HG03354 (cell line): ENCODE data around the gene CLIP2.
"Not testable (repeated sequence)": the region's sequence is repeated elsewhere in the genome, so short reads cannot be mapped to it uniquely, and the experiment has no call there.

Experiments
- ATAC-seq: cut with Tn5 transposase; IDR thresholded peaks from one replicate; pipeline ENCODE4 v1.9.1; 2021; ENCODE audit warnings: mild to moderate bottlenecking; ENCODE audit not compliant: unreplicated experiment, poor library complexity, severe bottlenecking

Gene CLIP2

GRCh38 chr7:74414595-74415333, 125.6 kb downstream of the CLIP2 start:
- not testable (repeated sequence) for ATAC-seq

DNA sequence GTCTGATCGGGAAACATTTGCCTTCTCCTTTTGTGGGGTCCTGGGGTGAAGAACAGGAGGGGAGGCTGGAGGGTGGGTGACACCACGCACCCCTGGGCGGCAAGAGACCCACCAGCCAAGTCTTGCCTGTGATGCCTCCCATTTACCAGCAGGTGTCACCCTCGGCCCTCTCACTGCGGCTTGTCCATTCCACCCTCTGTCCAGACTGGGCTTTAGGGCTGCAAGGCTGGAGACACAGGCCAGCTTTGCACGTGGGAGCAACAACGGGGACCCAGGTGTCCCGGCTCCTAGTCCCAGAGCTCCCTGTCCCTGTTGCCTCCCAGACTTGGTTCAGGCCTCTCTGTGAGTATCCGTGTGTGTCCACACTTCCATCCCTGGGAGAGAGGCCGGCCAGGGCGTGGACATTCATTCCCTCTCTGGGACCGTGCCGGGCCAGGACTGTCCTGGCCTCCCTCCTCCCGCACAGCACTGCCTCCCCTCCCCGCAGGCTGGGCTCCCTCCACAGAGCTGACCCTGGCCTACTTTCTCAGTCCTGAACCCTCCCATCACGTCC, 128.3 kb downstream of the CLIP2 start:
- no peak for ATAC-seq

GRCh38 chr7:74418076-74418475, 128.9 kb downstream of the CLIP2 start:
- no peak for ATAC-seq

DNA sequence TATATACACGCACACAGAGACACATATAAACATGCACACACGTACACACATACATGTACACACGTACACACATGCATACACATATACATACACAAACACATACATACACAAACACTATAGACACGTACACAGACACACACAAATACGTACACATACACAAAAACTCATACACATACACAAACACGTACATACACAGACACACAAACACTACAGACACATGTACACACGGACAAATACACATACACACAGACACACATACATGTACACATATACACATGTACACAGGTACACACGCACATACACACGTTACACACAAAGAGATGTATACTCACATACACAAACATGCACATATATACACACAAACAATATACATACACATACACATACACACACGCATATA, 129.3 kb downstream of the CLIP2 start:
- no peak for ATAC-seq

- not testable (repeated sequence) for ATAC-seq
Measured at GRCh38 chr7:74419232-74419631, 130.0 kb downstream of the CLIP2 start.

- ATAC-seq = no peak
Measured at GRCh38 chr7:74420006-74420405, 130.8 kb downstream of the CLIP2 start.

DNA sequence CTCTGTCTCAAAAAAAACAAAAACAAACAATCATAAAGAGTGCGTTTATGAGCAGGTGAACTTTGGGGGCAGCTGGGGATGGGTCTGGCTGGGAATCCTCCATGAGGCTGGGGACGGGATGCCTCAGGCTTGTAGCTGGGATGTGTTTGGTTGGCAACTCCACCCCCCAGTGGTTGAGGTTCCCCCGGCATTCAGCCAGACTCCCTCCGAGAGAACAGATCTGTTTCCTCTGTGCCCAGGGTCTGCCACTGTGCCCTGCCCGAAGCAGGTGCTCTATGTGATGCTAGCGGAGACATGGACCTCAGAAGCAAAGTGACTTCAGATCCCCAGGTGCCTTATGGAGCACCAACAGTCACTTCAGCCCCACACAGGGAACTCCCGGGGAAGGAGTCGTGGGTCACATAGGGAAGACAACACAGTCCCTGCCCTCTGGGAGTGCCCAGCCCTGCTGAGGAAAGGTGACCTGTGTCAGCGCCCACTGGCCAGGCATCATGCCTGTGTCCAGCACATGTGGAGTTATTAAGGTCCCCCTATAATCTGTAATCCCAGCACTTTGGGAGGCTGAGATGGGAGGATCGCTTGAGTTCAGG, 135.2 kb downstream of the CLIP2 start:
- ATAC-seq = no peak

GRCh38 chr7:74428023-74428422, 138.8 kb downstream of the CLIP2 start:
- no peak for ATAC-seq

DNA sequence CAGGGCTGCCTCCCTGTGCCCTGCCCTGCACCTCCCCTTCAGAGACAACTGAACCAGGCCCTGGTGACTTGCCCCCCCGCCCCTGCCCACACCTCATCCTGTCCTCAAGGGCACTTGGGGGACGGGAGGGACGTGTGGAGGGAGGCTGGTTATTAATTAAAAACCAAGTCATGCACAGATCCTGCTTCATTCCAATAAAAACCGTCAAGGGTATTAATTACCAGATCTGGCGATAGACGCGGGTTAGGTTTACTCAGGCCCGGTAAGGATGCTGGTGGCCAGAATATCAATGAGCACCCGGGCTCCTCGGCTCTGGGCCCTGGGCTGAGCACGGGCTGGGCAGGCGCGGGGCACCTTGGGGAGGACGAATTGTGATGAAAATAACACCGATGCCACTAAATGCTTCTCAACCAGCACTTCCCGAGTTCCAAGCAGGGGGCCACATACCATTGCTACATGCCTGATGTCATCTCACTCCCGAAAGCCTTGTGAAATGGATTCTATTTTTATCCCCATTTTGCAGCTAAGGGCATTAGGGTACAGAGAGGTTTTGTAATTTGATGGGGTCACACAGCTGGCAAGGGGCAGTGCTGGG, 140.0 kb downstream of the CLIP2 start:
- ATAC-seq = no peak

DNA sequence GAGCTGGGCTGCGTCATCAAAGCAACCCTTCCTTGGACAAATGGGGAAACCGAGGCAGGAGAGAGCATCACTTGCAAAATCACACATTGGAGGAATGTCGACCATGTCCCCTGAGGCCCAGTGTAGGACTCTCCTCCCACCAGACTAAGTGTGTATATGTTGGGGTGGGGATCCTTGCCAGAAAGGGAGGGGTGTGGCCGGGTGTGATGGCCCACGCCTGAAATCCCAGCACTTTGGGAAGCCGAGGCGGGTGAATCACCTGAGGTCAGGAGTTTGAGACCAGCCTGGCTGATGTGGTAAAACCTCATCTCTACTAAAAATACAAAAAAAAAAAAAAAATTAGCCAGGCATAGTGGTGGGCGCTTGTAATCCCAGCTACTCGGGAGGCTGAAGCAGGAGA, 141.2 kb downstream of the CLIP2 start:
- ATAC-seq = not testable (repeated sequence)

GRCh38 chr7:74430961-74431466, 141.8 kb downstream of the CLIP2 start:
- ATAC-seq = no peak

DNA sequence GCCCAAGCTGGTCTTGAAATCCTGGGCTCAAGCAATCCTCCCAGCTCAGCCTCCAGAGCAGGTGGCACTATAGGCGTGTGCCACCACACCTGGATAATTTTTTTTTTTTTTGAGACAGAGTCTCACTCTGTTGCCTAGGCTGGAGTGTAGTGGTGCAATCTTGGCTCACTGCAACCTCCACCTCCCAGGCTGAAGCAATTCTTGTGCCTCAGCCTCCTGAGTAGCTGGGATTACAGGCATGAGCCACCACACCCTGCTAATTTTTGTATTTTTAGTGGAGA, 148.0 kb downstream of the CLIP2 start:
- not testable (repeated sequence) for ATAC-seq

GRCh38 chr7:74438327-74438726, 149.1 kb downstream of the CLIP2 start:
- no peak for ATAC-seq

DNA sequence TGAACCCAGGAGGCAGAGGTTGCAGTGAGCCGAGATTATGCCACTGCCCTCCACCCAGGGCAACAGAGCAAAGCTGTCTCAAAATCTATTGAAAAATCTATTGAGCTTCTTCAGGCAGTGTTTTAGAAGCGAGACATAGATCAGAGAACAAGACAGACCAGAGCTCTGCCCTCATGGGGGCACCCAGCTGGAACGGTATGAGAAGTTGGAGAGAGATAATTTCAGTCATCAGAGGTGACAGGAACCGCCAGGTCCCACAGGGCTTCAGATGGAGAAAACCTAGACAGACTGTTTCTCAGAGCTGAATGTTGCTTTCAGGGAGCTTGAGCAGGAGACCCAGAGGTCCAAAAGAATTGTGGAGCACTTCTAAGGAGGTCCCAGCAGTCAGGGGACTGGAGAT, 150.3 kb downstream of the CLIP2 start:
- ATAC-seq = no peak

DNA sequence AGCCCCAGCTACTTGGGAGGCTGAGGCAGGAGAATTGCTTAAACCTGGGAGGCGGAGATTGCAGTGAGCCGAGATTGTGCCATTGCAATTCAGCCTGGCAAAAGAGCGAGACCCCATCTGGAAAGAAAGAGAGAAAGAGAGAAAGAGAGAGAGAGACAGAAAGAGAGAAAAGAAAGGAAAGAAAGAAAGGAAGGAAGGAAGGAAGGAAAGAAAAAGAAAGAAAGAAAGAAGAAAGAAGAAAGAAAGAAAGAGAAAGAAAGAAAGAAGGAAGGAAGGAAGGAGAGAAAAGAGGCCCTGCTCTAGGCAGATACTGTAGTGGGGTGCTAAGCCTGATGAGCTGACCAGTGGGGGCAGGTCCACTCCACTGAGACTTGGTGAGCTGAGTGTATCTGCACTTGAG, 150.9 kb downstream of the CLIP2 start:
- not testable (repeated sequence) for ATAC-seq

- ATAC-seq = no peak
Measured at GRCh38 chr7:74441801-74442200, 152.6 kb downstream of the CLIP2 start.

- ATAC-seq = no peak
Measured at GRCh38 chr7:74443543-74444247, 154.5 kb downstream of the CLIP2 start.

DNA sequence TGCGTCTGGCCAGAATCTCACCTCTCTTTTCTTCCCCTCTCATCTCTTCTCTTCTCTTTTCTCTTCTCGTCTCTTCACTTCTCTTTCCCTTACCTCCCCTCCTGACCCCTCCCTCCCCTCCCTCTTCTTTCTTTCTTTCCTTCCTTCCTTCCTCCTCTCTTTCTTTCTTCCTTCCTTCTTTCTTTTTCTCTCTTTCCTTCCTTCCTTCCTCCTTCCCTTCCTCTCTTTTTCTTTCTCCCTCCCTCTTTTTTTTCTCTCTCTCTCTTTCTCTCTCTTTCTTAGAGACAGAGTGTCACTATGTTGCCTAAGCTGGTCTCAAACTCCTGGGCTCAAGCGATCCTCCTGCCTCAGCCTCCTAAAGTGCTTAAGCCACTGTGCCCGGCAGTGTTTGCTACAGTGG, 159.9 kb downstream of the CLIP2 start:
- no peak for ATAC-seq

DNA sequence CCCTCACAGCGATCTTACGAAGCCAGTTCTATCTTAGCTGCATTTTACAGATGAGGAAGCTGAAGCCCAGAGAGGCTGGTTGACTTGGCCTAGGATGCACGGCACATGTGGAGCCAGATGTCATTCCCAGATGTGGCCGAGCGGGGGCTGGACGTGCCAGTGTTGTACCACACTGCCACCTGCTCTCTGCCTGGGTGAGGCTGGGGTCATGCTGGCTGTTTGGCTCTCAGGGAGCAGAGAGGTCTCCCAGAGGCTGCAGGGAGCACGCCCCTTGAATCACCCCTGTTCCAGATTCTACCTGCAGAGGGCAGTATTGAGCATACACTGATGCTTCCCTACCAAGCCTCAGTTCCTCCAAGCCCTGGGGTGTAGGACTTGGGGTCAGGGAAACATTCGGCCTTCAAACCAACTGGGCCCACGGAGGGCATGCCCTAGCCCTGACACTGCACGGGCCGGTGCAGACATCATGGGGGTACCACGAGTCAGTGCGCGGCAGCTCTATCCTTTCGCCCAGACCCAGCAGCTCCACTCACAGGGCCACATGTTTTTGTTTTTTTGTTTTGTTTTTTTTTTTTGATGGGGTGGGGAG, 160.7 kb downstream of the CLIP2 start:
- no peak for ATAC-seq

DNA sequence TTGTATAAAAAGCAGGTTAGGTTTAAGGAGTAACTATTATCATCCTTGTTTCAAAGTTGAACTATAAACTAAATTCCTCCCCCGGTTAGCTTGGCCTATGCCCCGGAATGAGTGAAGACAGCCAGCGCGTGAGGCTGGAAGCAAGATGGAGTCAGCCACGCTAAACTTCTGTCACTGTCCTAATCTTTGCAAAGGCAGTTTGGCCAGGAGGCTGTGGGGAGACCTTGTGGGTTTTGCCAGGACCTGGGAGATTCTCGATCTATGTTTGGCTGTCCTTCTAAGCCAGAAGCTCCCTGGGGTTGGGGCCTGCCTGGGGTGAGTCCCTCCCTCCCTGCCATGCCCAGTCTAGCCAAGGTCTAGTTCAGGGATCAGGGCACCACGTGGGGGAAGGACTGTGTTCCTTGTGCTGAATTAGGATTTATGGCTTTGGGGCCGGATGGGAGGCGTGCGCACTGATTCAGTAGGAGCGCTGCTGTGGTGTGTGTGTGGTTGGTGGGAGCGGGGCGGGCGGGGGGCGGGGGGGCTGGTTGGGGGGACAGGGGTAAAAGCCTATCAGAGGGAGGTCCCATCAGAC, 163.6 kb downstream of the CLIP2 start:
- no peak for ATAC-seq
